DMS114 treated with DMSO at 0.1 percent for 48 hours (cell line): Measurements from ENCODE around the gene NT5C2.
"Not testable (repeated sequence)": the region's sequence is repeated elsewhere in the genome, so short reads cannot be mapped to it uniquely, and the experiment has no call there.

Experiments used
- DNase-seq: peaks from one replicate; lab custom pipeline; 2025; ENCODE audit not compliant: unreplicated experiment; lab: John Stamatoyannopoulos, UW

The NT5C2 gene

GRCh38 chr10:103202319-103202718 lies 9.2 kb upstream of the NT5C2 start:
- no peak for DNase-seq

DNA sequence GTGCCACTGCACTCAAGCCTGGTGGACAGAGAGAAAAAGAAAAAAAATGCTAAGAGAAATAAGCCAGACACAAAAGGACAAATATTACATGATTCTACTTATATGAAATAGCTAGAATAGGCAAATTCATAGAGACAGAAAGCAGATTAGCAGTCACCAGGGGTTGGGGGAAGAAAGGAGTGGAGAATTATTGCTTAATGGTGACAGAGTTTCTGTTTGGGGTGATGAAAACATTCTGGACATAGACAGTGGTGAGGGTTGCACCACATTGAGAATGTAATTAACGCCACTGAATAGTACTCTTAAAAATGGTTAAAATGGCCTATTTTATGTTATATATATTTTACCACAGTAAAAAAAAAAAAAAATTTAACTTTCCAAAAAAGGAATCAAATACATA lies 6.4 kb upstream of the NT5C2 start:
- no peak for DNase-seq

DNA sequence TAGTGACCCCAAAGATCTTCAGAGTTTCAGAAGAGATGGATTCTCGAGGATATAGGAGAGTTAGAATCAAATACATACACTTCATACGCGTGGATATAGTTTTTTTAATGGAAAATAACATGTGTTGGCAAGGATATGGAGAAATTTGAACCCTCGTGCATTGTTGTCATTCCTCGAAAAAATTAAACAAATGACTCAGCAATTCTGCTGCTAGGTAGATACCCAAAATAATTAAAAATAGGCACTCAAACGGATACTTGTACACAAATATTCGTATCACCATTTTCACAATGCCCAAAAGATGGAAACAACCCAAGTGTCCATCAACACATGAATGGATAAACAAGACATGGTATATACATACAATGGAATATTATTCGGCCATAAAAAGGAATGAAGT lies 5.6 kb upstream of the NT5C2 start:
- DNase-seq, result no peak

DNA sequence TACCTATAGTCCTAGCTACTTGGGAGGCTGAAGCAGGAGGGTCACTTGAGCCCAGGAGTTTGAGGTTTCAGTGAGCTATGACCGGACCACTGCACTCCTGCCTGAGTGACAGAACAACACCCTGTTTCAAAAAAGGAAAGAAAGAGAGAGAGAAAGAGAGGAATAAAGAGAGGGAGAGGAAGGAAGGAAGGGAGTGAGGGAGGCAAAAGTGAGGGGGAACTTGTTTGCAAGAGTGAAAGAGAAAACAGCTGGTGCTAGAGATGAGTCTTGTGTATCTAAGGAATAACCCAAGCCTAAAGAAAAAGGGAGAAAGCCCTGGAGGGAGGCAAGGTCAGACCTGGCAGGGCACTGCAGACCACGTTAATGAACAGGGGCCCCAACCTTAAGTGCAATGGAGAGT lies 4.8 kb upstream of the NT5C2 start:
- DNase-seq, result no peak

GRCh38 chr10:103197174-103197573 lies 4.1 kb upstream of the NT5C2 start:
- no peak for DNase-seq

- DNase-seq, result no peak
Observed at GRCh38 chr10:103196516-103196915, 3.4 kb upstream of the NT5C2 start.

- no peak for DNase-seq
Observed at GRCh38 chr10:103193820-103194529, 903 bp upstream of the NT5C2 start.

GRCh38 chr10:103192451-103193106 lies 493 bp downstream of the NT5C2 start:
- DNase-seq, result peak; percentile 39

- DNase-seq, result no peak
Observed at GRCh38 chr10:103192089-103192450, 1.0 kb downstream of the NT5C2 start.

DNA sequence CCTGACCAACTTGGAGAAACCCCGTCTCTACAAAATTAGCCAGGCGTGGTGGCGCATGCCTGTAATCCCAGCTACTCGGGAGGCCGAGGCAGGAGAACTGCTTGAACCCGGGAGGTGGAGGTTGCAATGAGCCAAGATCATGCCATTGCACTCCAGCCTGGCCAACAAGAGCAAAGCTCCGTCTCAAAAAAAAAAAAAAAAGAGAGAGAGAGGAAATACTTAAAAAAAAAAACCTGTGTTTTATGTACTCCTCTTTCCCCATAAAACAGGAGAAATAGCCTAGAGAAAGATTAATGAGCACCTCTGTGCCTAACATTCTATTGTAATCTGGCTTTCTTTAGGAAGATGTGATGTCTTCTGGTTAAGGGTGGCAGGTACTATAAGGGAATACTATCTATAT lies 1.9 kb downstream of the NT5C2 start:
- not testable (repeated sequence) for DNase-seq

- no peak for DNase-seq
Observed at GRCh38 chr10:103188853-103189252, 4.2 kb downstream of the NT5C2 start.

- no peak for DNase-seq
Observed at GRCh38 chr10:103186128-103186527, 6.9 kb downstream of the NT5C2 start.

DNA sequence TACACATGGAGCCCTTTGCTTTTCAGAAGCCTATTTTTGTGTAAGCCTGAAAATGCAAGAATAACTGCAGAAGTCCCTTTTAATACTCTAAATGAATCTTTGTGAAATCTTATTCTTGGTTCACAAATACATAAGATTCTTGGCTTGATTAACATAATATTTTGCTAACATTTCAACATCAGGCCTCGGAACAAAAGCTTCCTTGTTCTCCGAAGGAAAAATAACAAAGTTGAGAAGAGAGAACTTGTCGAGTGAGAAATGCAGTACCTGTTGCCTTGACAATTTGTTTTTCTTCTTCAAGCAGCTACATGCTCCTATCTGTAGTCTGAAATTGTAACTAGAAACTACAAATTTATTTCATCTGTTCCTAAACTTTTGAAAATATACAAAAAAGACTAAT lies 8.5 kb downstream of the NT5C2 start:
- DNase-seq, result no peak

DNA sequence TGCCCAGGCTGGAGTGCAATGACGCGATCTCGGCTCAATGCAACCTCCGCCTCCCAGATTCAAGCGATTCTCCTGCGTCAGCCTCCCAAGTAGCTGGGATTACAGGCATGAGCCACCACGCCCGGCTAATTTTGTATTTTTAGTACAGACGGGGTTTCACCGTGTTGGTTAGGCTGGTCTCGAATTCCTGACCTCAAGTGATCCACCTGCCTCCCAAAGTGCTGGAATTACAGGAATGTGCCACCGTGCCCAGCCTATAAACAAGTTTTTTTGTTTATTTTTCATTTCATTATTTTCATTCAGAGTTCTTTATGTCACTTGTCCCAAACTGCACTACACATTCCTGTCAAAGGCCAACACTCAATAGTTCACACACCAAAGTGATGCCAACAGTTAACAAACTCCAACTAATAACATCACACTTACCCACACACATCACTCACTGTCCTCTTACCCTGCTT lies 9.1 kb downstream of the NT5C2 start:
- not testable (repeated sequence) for DNase-seq

- DNase-seq, result no peak
Observed at GRCh38 chr10:103181244-103181643, 11.8 kb downstream of the NT5C2 start.

- no peak for DNase-seq
Observed at GRCh38 chr10:103180491-103180890, 12.6 kb downstream of the NT5C2 start.

GRCh38 chr10:103177123-103177522 lies 15.9 kb downstream of the NT5C2 start:
- DNase-seq, result no peak

DNA sequence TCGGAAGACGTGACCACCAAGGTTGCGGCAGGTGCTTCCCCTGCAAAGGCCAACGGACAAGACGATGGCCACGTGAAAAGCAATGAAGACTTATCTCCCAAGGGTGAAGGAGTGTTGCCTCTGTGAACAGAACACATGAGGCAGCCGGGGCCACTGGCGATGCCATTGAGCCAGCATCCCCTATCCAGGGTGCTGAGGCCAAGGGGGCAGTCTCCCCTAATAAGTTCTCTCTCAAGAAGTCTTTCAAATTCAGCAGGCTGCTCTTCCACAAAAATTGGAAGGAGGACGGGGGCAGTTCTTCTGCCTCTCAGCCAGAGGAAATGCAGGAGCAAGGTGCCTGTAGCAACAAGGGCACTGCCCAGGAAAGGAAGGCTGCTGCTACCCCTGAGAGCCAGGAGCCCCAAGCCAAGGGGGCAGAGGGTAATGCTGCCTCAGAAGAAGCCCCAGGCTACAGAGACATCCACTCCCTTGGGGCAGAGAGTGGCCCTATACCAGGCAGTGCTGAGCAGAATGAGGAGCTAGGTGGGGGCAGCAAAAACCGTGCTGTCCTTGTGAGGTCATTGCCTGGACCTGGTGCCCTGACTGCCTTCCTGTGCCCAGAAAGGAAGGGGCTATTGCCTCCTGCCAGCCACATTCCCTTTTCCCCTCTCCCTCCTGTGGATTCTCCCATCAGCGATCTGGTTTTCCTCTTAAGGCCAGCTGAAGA lies 17.3 kb downstream of the NT5C2 start:
- DNase-seq, result no peak

DNA sequence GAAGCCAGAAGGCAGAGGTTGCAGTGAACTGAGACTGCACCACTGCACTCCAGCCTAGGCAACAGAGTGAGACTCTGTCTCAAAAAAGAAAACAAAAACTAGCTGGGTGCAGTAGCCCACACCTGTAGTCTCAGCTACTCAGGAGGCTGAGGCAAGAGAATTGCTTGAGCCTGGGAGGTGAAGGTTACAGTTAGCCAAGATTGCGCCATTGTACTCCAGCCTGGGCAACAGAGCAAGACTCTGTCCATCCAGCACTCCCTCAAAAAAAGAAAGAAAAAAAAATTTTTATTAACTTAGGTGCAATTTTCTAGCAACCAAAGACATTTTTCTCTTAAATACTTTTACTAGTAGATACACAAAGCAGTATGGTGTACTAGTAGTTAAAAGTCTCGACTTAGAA lies 18.7 kb downstream of the NT5C2 start:
- not testable (repeated sequence) for DNase-seq

DNA sequence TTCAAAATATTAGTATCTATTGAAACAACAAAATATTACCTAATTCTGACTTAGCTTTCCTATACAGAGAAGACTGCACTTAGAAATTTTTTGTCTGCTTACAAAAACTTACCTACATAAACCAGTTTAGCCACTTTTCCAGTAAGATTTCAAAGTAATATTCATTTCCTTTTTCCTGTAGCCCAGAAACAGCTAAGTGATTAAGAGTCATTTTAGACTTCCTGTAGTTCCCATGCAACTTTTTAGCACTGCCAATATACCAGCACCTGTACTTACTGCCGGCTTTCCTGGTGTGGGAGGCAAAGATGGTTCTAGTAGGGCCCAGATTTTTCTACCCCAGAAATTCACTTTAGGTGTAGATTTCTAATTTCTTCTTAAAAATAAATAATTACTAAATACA lies 21.8 kb downstream of the NT5C2 start:
- DNase-seq, result no peak

DNA sequence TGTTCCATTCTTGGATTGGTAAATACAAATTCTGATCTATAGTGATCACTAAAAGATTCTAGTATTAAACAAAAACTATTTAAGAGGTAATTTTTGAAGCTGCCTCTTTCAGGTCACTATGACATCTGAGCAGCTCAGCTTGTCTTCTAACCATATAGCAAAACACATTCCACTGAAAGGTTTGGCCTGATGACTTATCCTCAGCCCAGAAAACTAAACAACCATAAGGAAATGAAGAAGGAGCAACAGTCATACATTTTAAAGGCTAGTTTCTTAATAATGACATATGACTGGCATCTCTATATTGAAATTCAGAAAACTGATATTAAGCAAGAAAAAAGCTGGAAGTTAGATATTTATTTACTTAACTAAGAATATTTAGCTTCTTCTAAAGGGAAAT lies 24.6 kb downstream of the NT5C2 start:
- no peak for DNase-seq

GRCh38 chr10:103167554-103167953 lies 25.5 kb downstream of the NT5C2 start:
- not testable (repeated sequence) for DNase-seq
